Measurements from ENCODE around the gene TECPR1.

DNA sequence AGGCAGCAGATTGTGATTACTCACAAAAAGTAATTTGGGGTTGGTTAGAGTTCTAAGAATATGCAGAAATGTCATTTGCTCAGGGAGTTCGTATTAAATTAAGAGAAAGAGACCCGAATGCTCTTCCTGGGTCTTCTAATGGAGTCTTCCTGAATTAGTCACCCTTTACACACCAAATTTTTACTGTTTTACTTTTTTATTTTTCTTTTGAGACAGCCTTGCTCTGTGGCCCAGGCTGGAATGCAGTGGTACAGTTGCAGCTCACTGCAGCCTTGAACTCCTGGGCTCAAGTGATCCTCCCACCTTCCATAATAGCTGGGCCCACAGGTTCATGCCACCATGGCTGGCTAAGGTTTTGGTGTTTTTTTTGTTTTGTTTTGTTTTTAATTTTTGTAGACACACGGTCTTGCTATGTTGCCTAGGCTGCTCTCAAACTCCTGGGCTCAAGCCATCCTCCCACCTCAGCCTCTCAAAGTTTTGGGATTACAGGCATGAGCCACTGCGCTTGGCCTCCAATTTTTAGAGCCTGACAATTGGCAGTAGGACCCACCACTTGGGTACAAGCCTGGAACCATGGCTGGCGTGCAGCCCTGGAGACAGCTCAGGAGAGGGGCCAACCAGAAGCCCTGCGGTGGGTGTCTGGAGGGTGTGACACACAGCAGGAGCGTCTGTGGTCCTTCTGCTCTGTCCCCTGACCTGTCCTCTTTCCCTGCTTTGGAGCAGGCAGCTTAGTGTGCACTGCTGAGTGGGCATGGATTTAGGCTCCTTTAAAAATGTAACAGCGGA lies 57.2 kb downstream of the TECPR1 start:
- TF ChIP-seq, protein P1, sequence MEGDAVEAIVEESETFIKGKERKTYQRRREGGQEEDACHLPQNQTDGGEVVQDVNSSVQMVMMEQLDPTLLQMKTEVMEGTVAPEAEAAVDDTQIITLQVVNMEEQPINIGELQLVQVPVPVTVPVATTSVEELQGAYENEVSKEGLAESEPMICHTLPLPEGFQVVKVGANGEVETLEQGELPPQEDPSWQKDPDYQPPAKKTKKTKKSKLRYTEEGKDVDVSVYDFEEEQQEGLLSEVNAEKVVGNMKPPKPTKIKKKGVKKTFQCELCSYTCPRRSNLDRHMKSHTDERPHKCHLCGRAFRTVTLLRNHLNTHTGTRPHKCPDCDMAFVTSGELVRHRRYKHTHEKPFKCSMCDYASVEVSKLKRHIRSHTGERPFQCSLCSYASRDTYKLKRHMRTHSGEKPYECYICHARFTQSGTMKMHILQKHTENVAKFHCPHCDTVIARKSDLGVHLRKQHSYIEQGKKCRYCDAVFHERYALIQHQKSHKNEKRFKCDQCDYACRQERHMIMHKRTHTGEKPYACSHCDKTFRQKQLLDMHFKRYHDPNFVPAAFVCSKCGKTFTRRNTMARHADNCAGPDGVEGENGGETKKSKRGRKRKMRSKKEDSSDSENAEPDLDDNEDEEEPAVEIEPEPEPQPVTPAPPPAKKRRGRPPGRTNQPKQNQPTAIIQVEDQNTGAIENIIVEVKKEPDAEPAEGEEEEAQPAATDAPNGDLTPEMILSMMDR (IDR thresholded peaks at IDR 0.05; ENCODE audit: insufficient read depth, low read depth, low read length) = no peak
- TF ChIP-seq EZH2 (IDR thresholded peaks at IDR 0.05; ENCODE audit: insufficient read depth, low read length) = no peak

All from astrocyte (in vitro differentiated cells and primary cell).